ENCODE data around the gene ALDOC.

DNA sequence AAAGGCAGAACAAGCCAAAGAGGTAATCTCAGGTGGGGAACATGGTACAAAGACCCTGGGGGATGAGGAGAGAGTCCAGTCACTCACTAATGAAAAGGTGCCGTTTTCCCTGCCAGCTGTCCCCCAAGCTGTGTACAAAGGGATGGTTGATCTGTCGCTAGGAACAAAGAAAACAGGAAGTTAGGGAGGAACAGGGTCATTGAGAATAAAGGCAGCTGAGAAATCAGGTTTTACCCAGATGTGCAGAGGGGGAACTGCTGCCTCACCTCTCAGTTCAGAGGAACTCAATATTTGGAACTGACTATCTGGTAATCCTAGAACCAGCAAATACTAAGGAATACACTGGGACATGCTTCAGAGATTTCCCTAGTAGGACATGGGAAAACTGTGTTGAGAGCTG is 35.8 kb upstream of the ALDOC start:
- TF ChIP-seq, protein P1, sequence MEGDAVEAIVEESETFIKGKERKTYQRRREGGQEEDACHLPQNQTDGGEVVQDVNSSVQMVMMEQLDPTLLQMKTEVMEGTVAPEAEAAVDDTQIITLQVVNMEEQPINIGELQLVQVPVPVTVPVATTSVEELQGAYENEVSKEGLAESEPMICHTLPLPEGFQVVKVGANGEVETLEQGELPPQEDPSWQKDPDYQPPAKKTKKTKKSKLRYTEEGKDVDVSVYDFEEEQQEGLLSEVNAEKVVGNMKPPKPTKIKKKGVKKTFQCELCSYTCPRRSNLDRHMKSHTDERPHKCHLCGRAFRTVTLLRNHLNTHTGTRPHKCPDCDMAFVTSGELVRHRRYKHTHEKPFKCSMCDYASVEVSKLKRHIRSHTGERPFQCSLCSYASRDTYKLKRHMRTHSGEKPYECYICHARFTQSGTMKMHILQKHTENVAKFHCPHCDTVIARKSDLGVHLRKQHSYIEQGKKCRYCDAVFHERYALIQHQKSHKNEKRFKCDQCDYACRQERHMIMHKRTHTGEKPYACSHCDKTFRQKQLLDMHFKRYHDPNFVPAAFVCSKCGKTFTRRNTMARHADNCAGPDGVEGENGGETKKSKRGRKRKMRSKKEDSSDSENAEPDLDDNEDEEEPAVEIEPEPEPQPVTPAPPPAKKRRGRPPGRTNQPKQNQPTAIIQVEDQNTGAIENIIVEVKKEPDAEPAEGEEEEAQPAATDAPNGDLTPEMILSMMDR (IDR thresholded peaks at IDR 0.05): no peak
- TF ChIP-seq POLR2A (IDR thresholded peaks at IDR 0.05) (no peak), POLR2AphosphoS5 (IDR thresholded peaks at IDR 0.05) (no peak)

Measured in breast epithelium (tissue), 3 donors.